GM19043 (cell line): ENCODE results near the gene HDGFL3.
"Not testable (repeated sequence)": the region's sequence is repeated elsewhere in the genome, so short reads cannot be mapped to it uniquely, and the experiment has no call there.

Experiments used
- ATAC-seq: cut with Tn5 transposase; IDR thresholded peaks from one replicate; pipeline ENCODE4 v1.9.1; 2021; ENCODE audit warnings: low read depth; ENCODE audit not compliant: unreplicated experiment

Gene HDGFL3

DNA sequence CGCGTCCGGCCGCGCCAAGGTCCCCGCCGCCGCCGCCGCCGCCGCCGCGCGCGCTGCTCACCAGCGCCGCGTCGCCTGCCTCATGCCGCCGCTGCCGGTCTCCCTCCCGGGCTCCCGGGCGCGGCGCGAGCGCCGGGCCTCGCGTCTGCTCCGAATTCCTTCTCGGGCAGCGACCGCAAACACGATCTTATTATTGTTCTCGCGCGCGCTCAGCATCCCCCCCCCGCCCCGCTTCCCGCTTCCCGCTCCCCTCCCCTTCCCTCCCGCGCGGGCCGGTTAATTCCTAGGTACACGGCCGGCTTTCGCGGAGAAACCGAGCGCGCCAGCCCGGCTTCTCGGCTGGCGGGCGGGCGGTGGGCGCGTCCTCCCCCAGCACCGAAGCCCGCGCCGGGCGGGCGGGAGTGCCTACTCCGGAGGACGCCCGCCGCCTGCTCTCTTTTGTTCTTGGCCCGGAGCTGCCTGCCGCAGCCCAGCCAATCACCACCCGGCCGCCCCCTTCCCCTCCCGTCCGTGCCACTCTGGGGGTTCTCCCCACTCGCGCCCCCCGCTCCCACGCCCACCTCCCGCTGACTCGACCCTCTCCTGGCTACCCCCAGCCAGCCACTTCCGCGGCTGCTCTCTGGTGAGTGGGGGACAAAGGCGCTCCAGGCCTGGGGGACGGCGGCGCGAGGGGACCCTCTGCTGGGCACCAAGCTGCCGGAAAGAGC, at the start of gene HDGFL3:
TSS of gene HDGFL3 (minus strand) at position 164 of the 707 bp plus-strand sequence. CDS start 409 bp downstream, outside the sequence.
- ATAC-seq = peak; percentile 39

GRCh38 chr15:83250781-83251180, 43.2 kb upstream of the HDGFL3 start:
- no peak for ATAC-seq

GRCh38 chr15:83249030-83249343, 41.4 kb upstream of the HDGFL3 start:
- ATAC-seq = no peak

DNA sequence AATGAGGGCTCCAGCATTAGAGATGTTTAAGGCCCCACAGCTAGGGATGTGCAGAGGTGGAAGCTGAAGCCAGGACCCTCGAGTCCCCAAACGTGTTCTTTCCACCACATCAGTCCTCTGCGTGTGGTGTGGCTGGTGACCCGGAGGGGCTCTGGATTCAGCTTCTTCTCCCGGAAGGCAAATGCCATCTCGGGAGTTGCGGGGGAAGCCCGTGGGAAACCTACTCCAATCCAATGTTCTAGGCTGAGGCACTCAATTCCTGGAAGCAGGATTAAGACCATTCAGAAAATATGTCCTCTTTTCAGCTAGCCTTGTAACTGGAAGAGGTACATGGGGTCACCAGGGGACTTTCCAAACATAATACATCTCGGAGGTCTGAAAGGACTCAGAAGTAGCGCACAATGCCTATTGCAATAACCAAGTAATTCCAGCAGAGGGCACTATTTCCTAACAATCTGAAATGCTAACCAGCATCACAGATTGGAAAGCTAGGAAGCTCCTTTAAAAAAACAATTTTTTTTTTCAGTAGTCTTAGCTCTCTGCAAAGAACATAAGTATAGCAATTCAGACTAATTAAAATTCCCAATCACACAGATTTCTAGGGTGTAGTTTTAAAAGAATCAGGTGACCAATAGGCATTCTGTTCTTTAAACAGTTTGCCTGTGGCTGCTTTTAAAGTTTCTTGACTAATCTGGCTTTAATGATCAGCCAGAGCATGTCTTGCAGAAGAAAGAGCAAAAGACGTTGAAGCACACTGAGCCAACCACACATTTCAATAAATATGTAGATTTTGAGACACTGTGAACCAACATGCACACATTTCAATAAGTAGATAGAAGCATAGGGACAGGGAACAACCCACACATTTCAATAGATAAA, 40.8 kb upstream of the HDGFL3 start:
- no peak for ATAC-seq

DNA sequence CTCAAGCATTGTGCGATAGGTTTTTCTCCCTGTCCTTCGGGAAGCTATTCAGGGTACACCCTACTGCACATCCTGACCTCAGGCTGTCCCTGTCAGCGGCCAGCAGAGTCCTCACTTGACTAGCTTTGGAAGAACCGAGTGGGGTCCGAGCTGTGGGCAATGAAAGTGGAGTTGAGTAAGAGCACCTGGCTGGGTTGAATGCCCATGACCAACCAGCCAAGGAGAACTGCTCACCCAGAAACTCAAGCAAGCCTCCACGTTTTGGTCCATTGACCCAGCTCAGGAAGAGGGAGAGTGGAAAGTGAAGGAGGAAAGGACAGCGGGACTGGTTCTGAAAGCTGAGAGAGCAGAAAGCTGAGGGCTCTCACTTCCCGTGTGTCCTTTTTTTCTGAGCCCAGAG, 36.0 kb upstream of the HDGFL3 start:
- no peak for ATAC-seq

GRCh38 chr15:83230242-83230641, 22.6 kb upstream of the HDGFL3 start:
- no peak for ATAC-seq

DNA sequence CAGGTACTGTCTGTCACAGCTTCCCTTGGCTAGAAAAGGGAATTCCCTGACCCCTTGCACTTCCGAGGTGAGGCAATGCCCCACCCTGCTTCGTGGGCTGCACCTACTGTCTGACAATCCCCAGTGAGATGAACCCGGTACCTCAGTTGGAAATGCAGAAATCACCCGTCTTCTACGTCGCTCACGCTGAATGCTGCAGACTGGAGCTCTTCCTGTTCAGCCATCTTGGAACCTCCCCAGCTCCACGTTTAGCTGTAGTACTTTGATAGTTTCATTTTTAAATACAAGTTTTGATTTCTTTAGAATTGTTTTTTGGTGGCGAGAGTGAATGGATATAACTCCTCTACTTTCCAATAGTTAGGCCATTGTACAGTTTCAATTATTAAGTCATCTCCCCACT, 17.8 kb upstream of the HDGFL3 start:
- ATAC-seq = no peak

DNA sequence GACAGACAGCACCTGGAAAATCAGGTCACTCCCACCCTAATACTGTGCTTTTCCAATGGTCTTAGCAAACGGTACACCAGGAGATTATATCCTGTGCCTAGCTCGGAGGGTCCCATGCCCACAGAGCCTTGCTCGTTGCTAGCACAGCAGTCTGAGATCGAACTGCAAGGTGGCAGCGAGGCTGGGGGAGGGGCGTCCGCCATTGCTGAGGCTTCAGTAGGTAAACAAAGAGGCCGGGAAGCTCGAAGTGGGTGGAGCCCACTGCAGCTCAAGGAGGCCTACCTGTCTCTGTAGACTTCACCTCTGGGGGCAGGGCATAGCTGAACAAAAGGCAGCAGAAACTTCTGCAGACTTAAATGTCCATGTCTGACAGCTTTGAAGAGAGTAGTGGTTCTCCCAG, 14.2 kb upstream of the HDGFL3 start:
- ATAC-seq = not testable (repeated sequence)

DNA sequence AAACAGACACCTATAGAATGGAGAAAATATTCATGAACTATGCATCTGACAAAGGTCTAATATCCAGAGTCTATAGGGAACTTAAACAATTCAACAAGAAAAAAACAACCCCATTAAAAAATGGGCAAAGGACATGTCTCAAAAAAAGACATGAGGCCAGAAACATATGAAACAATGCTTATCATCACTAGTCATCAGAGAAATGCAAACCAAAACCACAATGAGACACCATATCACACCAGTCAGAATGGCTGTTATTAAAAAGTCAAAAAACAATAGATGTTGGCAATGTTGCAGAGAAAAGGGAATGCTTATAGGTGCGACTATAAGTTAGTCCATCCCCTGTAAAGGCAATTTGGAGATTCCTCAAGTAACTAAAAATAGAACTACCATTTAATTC, 11.4 kb upstream of the HDGFL3 start:
- ATAC-seq = no peak

DNA sequence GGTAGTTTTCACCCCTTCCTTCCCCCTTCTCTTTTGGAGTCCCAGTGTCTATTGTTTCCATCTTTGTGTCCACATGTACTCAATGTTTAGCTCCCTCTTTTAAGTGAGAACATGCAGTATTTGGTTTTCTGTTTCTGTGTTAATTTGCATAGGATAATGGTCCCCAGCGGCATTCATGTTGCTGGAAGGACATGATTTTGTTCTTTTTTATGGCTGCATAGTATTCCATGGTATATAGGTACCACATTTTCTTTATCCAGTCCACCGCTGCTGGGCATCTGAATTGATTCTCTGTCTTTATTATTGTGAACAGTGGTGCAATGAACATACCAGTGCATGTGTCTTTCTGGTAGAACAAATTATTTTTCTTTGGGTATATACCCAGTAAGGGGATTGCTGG, 7.7 kb upstream of the HDGFL3 start:
- no peak for ATAC-seq

DNA sequence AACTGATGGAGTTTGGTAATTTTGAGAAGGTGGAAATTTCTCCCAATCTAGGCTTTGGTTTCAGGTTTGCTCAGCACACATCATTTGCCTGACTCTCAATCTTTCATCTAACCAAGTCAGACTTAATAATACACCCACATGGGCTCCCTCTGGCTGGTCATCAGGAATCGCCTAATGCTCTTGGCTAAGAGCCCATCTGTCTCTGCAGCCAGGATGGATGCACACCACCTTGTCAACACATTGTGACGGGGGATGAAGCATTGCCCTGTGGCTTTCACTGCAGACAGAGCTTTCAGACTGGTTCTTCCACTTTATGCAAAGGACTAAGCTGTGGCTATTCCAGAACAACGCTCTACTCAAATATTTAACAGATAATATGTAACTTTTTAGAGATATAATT, 3.0 kb upstream of the HDGFL3 start:
- no peak for ATAC-seq

- no peak for ATAC-seq
These were observed 1.7 kb upstream of the HDGFL3 start for GRCh38 chr15:83209333-83209732.

DNA sequence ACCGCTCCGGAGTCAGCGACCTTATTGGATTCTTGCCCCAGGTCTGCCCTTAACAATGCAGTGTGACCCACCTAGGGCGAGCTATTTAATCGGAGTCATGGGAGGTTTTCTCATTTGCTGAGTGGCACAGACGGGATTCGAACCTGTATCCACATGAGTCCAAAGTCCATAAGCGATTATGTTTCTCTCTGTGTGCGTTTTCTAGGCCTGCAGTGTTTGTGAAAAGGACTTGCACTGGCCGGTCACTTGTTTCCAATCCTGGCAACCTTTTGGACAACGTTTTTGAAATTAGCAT, 691 bp upstream of the HDGFL3 start:
- ATAC-seq = no peak

DNA sequence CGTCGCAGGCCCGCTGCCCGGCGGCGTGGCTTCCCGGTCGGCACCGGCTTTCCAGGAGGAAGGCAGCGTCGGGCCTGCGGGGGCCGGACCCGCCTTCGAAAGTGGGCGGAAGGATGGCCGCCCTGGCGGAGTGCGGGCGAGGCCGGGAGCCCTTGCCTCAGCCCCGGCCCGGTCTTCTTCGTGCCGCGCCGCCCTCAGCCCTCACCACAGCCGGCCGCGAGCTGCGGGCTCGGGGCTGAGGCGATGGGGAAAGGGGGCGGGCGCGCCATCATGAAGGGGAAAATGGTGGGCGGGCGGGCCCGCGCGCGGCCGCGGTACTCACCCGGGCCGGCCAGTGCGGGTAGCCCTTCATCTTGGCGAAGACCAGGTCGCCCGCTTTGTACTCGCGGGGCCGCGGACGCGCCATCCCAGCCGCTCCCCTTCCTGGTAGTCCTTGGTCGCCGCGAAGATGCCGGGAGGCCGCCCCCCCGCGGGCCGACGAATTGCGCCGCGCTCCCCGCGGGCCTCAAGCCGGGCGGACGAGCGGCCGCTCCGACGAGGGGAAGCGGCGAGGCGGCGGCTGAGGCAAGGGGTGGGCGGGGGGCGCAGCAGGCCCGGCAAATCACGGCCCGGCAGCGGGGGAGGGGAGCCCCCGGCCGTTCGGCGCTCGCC, 489 bp downstream of the HDGFL3 start:
- peak; percentile 22 for ATAC-seq

- ATAC-seq = no peak
These were observed 1.1 kb downstream of the HDGFL3 start for GRCh38 chr15:83206526-83207008.

DNA sequence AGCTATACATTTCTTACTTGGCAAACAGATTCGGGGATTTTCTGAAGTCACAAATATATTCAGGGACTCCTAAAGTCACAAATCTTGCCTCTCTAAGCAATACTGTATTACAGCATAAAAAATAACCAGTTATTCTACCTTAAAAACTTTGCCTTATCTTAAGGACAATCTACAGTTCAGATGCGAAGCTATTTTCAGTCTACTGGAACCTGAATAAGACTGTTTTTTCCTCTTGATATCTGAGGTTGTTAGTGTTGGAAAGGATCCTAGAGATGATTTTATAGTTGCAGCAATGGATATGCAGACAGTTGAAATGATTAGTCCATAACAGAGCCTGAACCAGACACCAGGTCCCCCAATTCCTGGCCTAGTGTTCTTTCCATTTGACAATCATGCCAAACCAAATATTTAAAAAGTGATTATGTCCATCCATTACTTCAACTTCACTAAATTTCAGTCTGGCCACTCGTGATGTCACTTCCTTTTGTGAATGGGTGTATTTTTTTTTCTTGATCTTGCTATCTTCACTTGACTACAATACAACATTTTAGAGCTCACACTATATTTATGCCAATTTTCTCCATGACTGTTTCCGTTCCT, 1.8 kb downstream of the HDGFL3 start:
- no peak for ATAC-seq

DNA sequence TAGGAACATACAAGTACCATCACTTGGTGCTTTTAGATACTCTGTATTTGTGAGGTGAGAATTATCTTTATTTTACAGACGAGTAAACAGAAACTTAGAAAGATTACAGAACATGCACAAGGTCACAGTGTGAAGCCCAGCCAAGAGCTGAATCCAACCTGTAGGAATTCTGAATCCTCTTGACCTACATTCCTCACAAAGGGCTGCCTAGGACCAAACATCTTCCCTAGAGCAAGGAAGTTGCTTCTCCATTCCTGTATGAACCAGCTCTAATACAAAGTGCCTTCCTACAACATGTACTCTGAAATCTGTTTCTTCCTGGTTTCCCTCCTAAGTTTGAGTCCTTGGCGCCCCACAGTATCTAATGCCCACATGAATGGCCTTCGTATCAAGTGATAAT, 2.9 kb downstream of the HDGFL3 start:
- no peak for ATAC-seq

GRCh38 chr15:83203543-83203942, 4.1 kb downstream of the HDGFL3 start:
- no peak for ATAC-seq

DNA sequence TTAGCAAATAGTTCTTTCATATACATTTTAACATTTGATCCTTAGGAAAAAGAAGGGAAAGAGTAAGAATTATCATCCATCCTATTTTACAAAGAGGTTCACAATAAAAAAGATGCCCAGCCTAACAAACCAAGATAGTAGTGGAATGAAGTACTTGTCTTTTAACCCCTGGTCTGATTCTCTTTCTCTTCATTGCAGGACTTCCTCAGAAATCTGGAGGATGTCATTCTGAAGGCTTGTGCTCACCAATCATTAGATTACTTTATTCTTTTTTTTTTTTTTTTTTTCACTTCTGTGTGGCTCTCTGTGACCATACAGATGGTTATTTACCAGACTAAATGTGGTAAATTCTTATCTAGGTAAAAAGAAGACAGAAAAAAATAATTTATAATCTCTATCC, 7.0 kb downstream of the HDGFL3 start:
- ATAC-seq = no peak

- ATAC-seq = no peak
These were observed 7.5 kb downstream of the HDGFL3 start for GRCh38 chr15:83200162-83200561.

DNA sequence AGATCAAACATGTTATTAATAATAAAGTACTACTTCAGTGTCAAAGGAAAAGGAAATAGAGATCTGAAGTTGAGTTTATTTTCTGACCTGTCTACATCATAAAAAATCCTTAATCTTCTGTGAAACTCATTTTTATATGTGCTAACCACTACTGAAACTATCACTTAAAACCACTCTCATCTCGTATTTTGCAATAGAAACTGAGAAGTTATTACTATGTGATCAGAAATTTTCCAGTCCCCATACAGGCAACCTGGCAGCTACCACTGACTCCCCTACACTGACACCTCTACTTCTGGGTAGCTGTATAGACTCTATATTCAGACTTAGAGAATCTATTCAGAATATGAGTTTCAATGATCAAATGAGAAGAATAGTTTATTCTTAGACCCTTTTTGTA, 8.3 kb downstream of the HDGFL3 start:
- peak; percentile 93 for ATAC-seq
